ENCODE data around the gene OSBPL3.

OSBPL3 gene

GRCh38 chr7:24894429-24895221 lies 85.4 kb downstream of the OSBPL3 start:
- Mint-ChIP-seq H3K27ac (peak overlapping the region; percentile 14), H3K4me1 (ENCODE audit: low read depth) (peaks cover 84% of the 10 kb centered on the region)

GRCh38 chr7:24891311-24891735 lies 88.7 kb downstream of the OSBPL3 start:
- H3K27me3 Mint-ChIP-seq: no peaks in the 10 kb centered on the region
- H3K4me3 Mint-ChIP-seq: no peak overlapping the region
- peaks cover 79% of the 10 kb centered on the region for H3K4me1 Mint-ChIP-seq (ENCODE audit: low read depth)
- no peak overlapping the region for H3K27ac Mint-ChIP-seq
- DNase-seq: no peak
- peaks cover 63% of the 10 kb centered on the region for H3K36me3 Mint-ChIP-seq (ENCODE audit: low read depth)
- H3K9me3 Mint-ChIP-seq: no peaks in the 10 kb centered on the region

More at GRCh38 chr7:24894429-24895221, 85.4 kb downstream of the OSBPL3 start:
- Mint-ChIP-seq H3K27me3 (no peaks in the 10 kb centered on the region), H3K4me3 (no peak overlapping the region), H3K36me3 (ENCODE audit: low read depth) (peaks cover 37% of the 10 kb centered on the region), H3K9me3 (no peaks in the 10 kb centered on the region)
- no peak for DNase-seq

- Mint-ChIP-seq H3K27me3 (no peaks in the 10 kb centered on the region), H3K4me1 (ENCODE audit: low read depth) (peaks cover 79% of the 10 kb centered on the region), H3K4me3 (no peak overlapping the region), H3K27ac (no peak overlapping the region), H3K9me3 (no peaks in the 10 kb centered on the region), H3K36me3 (ENCODE audit: low read depth) (peaks cover 80% of the 10 kb centered on the region)
- DNase-seq: no peak
Observed at GRCh38 chr7:24889611-24890010, 90.4 kb downstream of the OSBPL3 start.

- Mint-ChIP-seq H3K27ac (no peak overlapping the region), H3K27me3 (no peaks in the 10 kb centered on the region), H3K4me1 (ENCODE audit: low read depth) (peaks cover 81% of the 10 kb centered on the region), H3K36me3 (ENCODE audit: low read depth) (peaks cover 87% of the 10 kb centered on the region), H3K4me3 (no peak overlapping the region), H3K9me3 (no peaks in the 10 kb centered on the region)
- DNase-seq: no peak
Observed at GRCh38 chr7:24888653-24889052, 91.3 kb downstream of the OSBPL3 start.

- Mint-ChIP-seq H3K9me3 (no peaks in the 10 kb centered on the region), H3K27me3 (no peaks in the 10 kb centered on the region), H3K4me3 (no peak overlapping the region), H3K4me1 (ENCODE audit: low read depth) (peaks cover 88% of the 10 kb centered on the region), H3K27ac (peak overlapping the region; percentile 19), H3K36me3 (ENCODE audit: low read depth) (peaks cover 86% of the 10 kb centered on the region)
- DNase-seq: no peak
Observed at GRCh38 chr7:24885716-24886115, 94.3 kb downstream of the OSBPL3 start.

- H3K4me3 Mint-ChIP-seq: no peak overlapping the region
- no peak for DNase-seq
- H3K27ac Mint-ChIP-seq: peak overlapping the region; percentile 19
- H3K36me3 Mint-ChIP-seq (ENCODE audit: low read depth): peaks cover 85% of the 10 kb centered on the region
- H3K4me1 Mint-ChIP-seq (ENCODE audit: low read depth): peaks cover 88% of the 10 kb centered on the region
- H3K27me3 Mint-ChIP-seq: no peaks in the 10 kb centered on the region
- H3K9me3 Mint-ChIP-seq: no peaks in the 10 kb centered on the region
Observed at GRCh38 chr7:24885305-24885704, 94.7 kb downstream of the OSBPL3 start.

- peaks cover 78% of the 10 kb centered on the region for H3K36me3 Mint-ChIP-seq (ENCODE audit: low read depth)
- H3K27me3 Mint-ChIP-seq: no peaks in the 10 kb centered on the region
- H3K4me1 Mint-ChIP-seq (ENCODE audit: low read depth): peaks cover 89% of the 10 kb centered on the region
- H3K4me3 Mint-ChIP-seq: no peak overlapping the region
- no peak for DNase-seq
- no peaks in the 10 kb centered on the region for H3K9me3 Mint-ChIP-seq
- H3K27ac Mint-ChIP-seq: peak overlapping the region; percentile 85
Observed at GRCh38 chr7:24884401-24884800, 95.6 kb downstream of the OSBPL3 start.

- no peak for DNase-seq
- Mint-ChIP-seq H3K27ac (peak overlapping the region; percentile 85), H3K4me3 (no peak overlapping the region), H3K9me3 (no peaks in the 10 kb centered on the region), H3K27me3 (no peaks in the 10 kb centered on the region), H3K4me1 (ENCODE audit: low read depth) (peaks cover 90% of the 10 kb centered on the region), H3K36me3 (ENCODE audit: low read depth) (peaks cover 70% of the 10 kb centered on the region)
Observed at GRCh38 chr7:24883622-24884013, 96.4 kb downstream of the OSBPL3 start.

- peak overlapping the region; percentile 85 for H3K27ac Mint-ChIP-seq
- peak overlapping the region; percentile 35 for H3K4me3 Mint-ChIP-seq
- peaks cover 67% of the 10 kb centered on the region for H3K36me3 Mint-ChIP-seq (ENCODE audit: low read depth)
- H3K27me3 Mint-ChIP-seq: no peaks in the 10 kb centered on the region
- peak; percentile 52 for DNase-seq
- no peaks in the 10 kb centered on the region for H3K9me3 Mint-ChIP-seq
- H3K4me1 Mint-ChIP-seq (ENCODE audit: low read depth): peaks cover 93% of the 10 kb centered on the region
Observed at GRCh38 chr7:24882989-24883621, 96.9 kb downstream of the OSBPL3 start.

- no peak overlapping the region for H3K4me3 Mint-ChIP-seq
- no peaks in the 10 kb centered on the region for H3K9me3 Mint-ChIP-seq
- DNase-seq: no peak
- peak overlapping the region; percentile 24 for H3K27ac Mint-ChIP-seq
- H3K4me1 Mint-ChIP-seq (ENCODE audit: low read depth): peaks cover 98% of the 10 kb centered on the region
- H3K27me3 Mint-ChIP-seq: no peaks in the 10 kb centered on the region
- peaks cover 55% of the 10 kb centered on the region for H3K36me3 Mint-ChIP-seq (ENCODE audit: low read depth)
Observed at GRCh38 chr7:24881623-24882022, 98.4 kb downstream of the OSBPL3 start.

- Mint-ChIP-seq H3K4me3 (no peak overlapping the region), H3K9me3 (no peaks in the 10 kb centered on the region), H3K36me3 (ENCODE audit: low read depth) (peaks cover 50% of the 10 kb centered on the region), H3K4me1 (ENCODE audit: low read depth) (peaks cover 95% of the 10 kb centered on the region), H3K27ac (peak overlapping the region; percentile 71), H3K27me3 (no peaks in the 10 kb centered on the region)
- no peak for DNase-seq
Observed at GRCh38 chr7:24880886-24881285, 99.1 kb downstream of the OSBPL3 start.

- no peaks in the 10 kb centered on the region for H3K27me3 Mint-ChIP-seq
- DNase-seq: no peak
- H3K36me3 Mint-ChIP-seq (ENCODE audit: low read depth): peaks cover 37% of the 10 kb centered on the region
- H3K4me3 Mint-ChIP-seq: no peak overlapping the region
- peak overlapping the region; percentile 88 for H3K27ac Mint-ChIP-seq
- no peaks in the 10 kb centered on the region for H3K9me3 Mint-ChIP-seq
- H3K4me1 Mint-ChIP-seq (ENCODE audit: low read depth): peaks cover 81% of the 10 kb centered on the region
Observed at GRCh38 chr7:24879291-24879690, 100.7 kb downstream of the OSBPL3 start.

GRCh38 chr7:24877790-24878311 lies 102.1 kb downstream of the OSBPL3 start:
- Mint-ChIP-seq H3K4me1 (ENCODE audit: low read depth) (peaks cover 74% of the 10 kb centered on the region), H3K36me3 (ENCODE audit: low read depth) (peaks cover 32% of the 10 kb centered on the region), H3K4me3 (peak overlapping the region; percentile 51), H3K27ac (peak overlapping the region; percentile 88), H3K27me3 (no peaks in the 10 kb centered on the region), H3K9me3 (no peaks in the 10 kb centered on the region)
- DNase-seq: no peak

GRCh38 chr7:24874791-24875190 lies 105.2 kb downstream of the OSBPL3 start:
- H3K4me3 Mint-ChIP-seq: no peak overlapping the region
- no peak for DNase-seq
- no peaks in the 10 kb centered on the region for H3K27me3 Mint-ChIP-seq
- H3K4me1 Mint-ChIP-seq (ENCODE audit: low read depth): peaks cover 66% of the 10 kb centered on the region
- peaks cover 40% of the 10 kb centered on the region for H3K36me3 Mint-ChIP-seq (ENCODE audit: low read depth)
- no peaks in the 10 kb centered on the region for H3K9me3 Mint-ChIP-seq
- no peak overlapping the region for H3K27ac Mint-ChIP-seq

GRCh38 chr7:24873944-24874343 lies 106.0 kb downstream of the OSBPL3 start:
- no peaks in the 10 kb centered on the region for H3K27me3 Mint-ChIP-seq
- H3K36me3 Mint-ChIP-seq (ENCODE audit: low read depth): peaks cover 45% of the 10 kb centered on the region
- no peak for DNase-seq
- peaks cover 62% of the 10 kb centered on the region for H3K4me1 Mint-ChIP-seq (ENCODE audit: low read depth)
- H3K4me3 Mint-ChIP-seq: no peak overlapping the region
- no peaks in the 10 kb centered on the region for H3K9me3 Mint-ChIP-seq
- no peak overlapping the region for H3K27ac Mint-ChIP-seq
